Measurements from ENCODE around the gene ESX1.

Gene ESX1

GRCh38 chrX:104284507-104284906 lies 29.8 kb upstream of the ESX1 start:
- H3K4me3 ChIP-seq (ENCODE audit: low read depth, low read length), result no peak overlapping the region
- DNase-seq (ENCODE audit: low read depth), result no peak
- TF ChIP-seq MAX (IDR thresholded peaks at IDR 0.05; ENCODE audit: low read depth, low read length) (no peak), MYC (IDR thresholded peaks at IDR 0.05; ENCODE audit: low read depth, low read length) (no peak), POLR2A (IDR thresholded peaks at IDR 0.05; ENCODE audit: extremely low read depth, insufficient read length) (no peak), CTCF (IDR thresholded peaks at IDR 0.05; ENCODE audit: low read depth, low read length) (no peak)

GRCh38 chrX:104282166-104282725 lies 27.5 kb upstream of the ESX1 start:
- no peak for DNase-seq (ENCODE audit: low read depth)
- TF ChIP-seq POLR2A (IDR thresholded peaks at IDR 0.05; ENCODE audit: extremely low read depth, insufficient read length) (no peak), CTCF (IDR thresholded peaks at IDR 0.05; ENCODE audit: low read depth, low read length) (no peak), MAX (IDR thresholded peaks at IDR 0.05; ENCODE audit: low read depth, low read length) (no peak)
- no peak overlapping the region for H3K4me3 ChIP-seq (ENCODE audit: low read depth, low read length)

GRCh38 chrX:104281564-104281963 lies 26.8 kb upstream of the ESX1 start:
- TF ChIP-seq CTCF (IDR thresholded peaks at IDR 0.05; ENCODE audit: low read depth, low read length) (no peak), POLR2A (IDR thresholded peaks at IDR 0.05; ENCODE audit: extremely low read depth, insufficient read length) (no peak), MYC (IDR thresholded peaks at IDR 0.05; ENCODE audit: low read depth, low read length) (no peak), MAX (IDR thresholded peaks at IDR 0.05; ENCODE audit: low read depth, low read length) (no peak)
- DNase-seq (ENCODE audit: low read depth), result no peak
- no peak overlapping the region for H3K4me3 ChIP-seq (ENCODE audit: low read depth, low read length)

GRCh38 chrX:104280609-104281008 lies 25.9 kb upstream of the ESX1 start:
- no peak overlapping the region for H3K4me3 ChIP-seq (ENCODE audit: low read depth, low read length)
- TF ChIP-seq POLR2A (IDR thresholded peaks at IDR 0.05; ENCODE audit: extremely low read depth, insufficient read length) (no peak), MYC (IDR thresholded peaks at IDR 0.05; ENCODE audit: low read depth, low read length) (no peak), CTCF (IDR thresholded peaks at IDR 0.05; ENCODE audit: low read depth, low read length) (no peak), MAX (IDR thresholded peaks at IDR 0.05; ENCODE audit: low read depth, low read length) (no peak)
- DNase-seq (ENCODE audit: low read depth), result no peak

- peak; percentile 60 for TF ChIP-seq CTCF (IDR thresholded peaks at IDR 0.05; ENCODE audit: low read depth, low read length)
- no peak for TF ChIP-seq POLR2A (IDR thresholded peaks at IDR 0.05; ENCODE audit: extremely low read depth, insufficient read length)
- peak; percentile 45 for DNase-seq (ENCODE audit: low read depth)
- H3K4me3 ChIP-seq (ENCODE audit: low read depth, low read length), result no peak overlapping the region
These were observed 16.3 kb upstream of the ESX1 start for GRCh38 chrX:104270916-104271512.

- DNase-seq (ENCODE audit: low read depth), result peak; percentile 2
- H3K4me3 ChIP-seq (ENCODE audit: low read depth, low read length), result no peak overlapping the region
- TF ChIP-seq CTCF (IDR thresholded peaks at IDR 0.05; ENCODE audit: low read depth, low read length) (no peak), MAX (IDR thresholded peaks at IDR 0.05; ENCODE audit: low read depth, low read length) (no peak), MYC (IDR thresholded peaks at IDR 0.05; ENCODE audit: low read depth, low read length) (no peak), POLR2A (IDR thresholded peaks at IDR 0.05; ENCODE audit: extremely low read depth, insufficient read length) (no peak)
These were observed 15.5 kb upstream of the ESX1 start for GRCh38 chrX:104270212-104270611.
